Mesendoderm (in vitro differentiated cells): Measurements from ENCODE around the gene ZNF296.

ENCODE experiments used
- DNase-seq: peaks from one replicate; pipeline ENCODE4 v3.0.0; 2013
- H2AK5ac ChIP-seq: 2 replicates; pipeline ENCODE4 v1.6.1; 2013; ENCODE audit warnings: low read length, inconsistent platforms
- H2BK120ac ChIP-seq: 2 replicates; pipeline ENCODE4 v1.6.1; 2013; ENCODE audit warnings: low read depth, mild to moderate bottlenecking, low read length, moderate library complexity, mixed read lengths
- H2BK15ac ChIP-seq: replicated peaks from 2 replicates; pipeline ENCODE4 v1.6.1; 2013; ENCODE audit warnings: low read depth, mild to moderate bottlenecking, moderate library complexity
- H2BK5ac ChIP-seq: 2 replicates; pipeline ENCODE4 v1.6.1; 2013; ENCODE audit warnings: low read length, inconsistent platforms
- H3K18ac ChIP-seq: 2 replicates; pipeline ENCODE4 v1.6.1; 2013; ENCODE audit warnings: mild to moderate bottlenecking, low read length, mixed read lengths
- H3K23ac ChIP-seq: one replicate; pipeline ENCODE4 v1.6.1; 2013; ENCODE audit warnings: low read length
- H3K27ac ChIP-seq: 2 replicates; pipeline ENCODE4 v1.5.1; 2013; ENCODE audit warnings: low read depth, mild to moderate bottlenecking, inconsistent platforms, low read length, moderate library complexity
- H3K27me3 ChIP-seq: 2 replicates; pipeline ENCODE4 v1.6.1; 2013; ENCODE audit warnings: low read length, control low read depth, mild to moderate bottlenecking, inconsistent platforms; ENCODE audit not compliant: insufficient read depth, poor library complexity
- H3K36me3 ChIP-seq: 2 replicates; pipeline ENCODE4 v1.6.1; 2013; ENCODE audit warnings: low read length, inconsistent platforms; ENCODE audit not compliant: control insufficient read depth, insufficient read depth
- H3K4ac ChIP-seq: one replicate; pipeline ENCODE4 v1.6.1; 2013; ENCODE audit warnings: low read depth, mild to moderate bottlenecking, low read length, moderate library complexity
- H3K4me1 ChIP-seq: 2 replicates; pipeline ENCODE4 v1.6.1; 2013; ENCODE audit warnings: low read depth, low read length, inconsistent platforms; ENCODE audit not compliant: control insufficient read depth
- H3K4me2 ChIP-seq: 2 replicates; pipeline ENCODE4 v1.6.1; 2013; ENCODE audit warnings: low read length
- H3K4me3 ChIP-seq: 2 replicates; pipeline ENCODE4 v1.5.1; 2013; ENCODE audit warnings: mild to moderate bottlenecking, low read length
- H3K56ac ChIP-seq: one replicate; pipeline ENCODE4 v1.6.1; 2013; ENCODE audit warnings: low read length
- H3K79me1 ChIP-seq: 2 replicates; pipeline ENCODE4 v1.6.1; 2013; ENCODE audit warnings: low read length, inconsistent platforms
- H3K79me2 ChIP-seq: 2 replicates; pipeline ENCODE4 v1.6.1; 2013; ENCODE audit warnings: mild to moderate bottlenecking, low read length; ENCODE audit not compliant: control insufficient read depth, insufficient read depth
- H3K9ac ChIP-seq: 2 replicates; pipeline ENCODE4 v1.6.1; 2013; ENCODE audit warnings: low read length, inconsistent platforms
- H4K5ac ChIP-seq: one replicate; pipeline ENCODE4 v1.6.1; 2013; ENCODE audit warnings: low read length
- H4K8ac ChIP-seq: one replicate; pipeline ENCODE4 v1.6.1; 2013; ENCODE audit warnings: low read depth, mild to moderate bottlenecking, control low read depth, low read length, moderate library complexity
- WGBS: extraction: QIAGEN DNeasy Blood & Tissue Kit; methylation state at CpG from one replicate; pipeline ENCODE4 v1.1.7; 2013; ENCODE audit warnings: low lambda C conversion rate, missing lambda C conversion rate; ENCODE audit not compliant: insufficient coverage; ENCODE audit errors: extremely low coverage; 5-methylcytosine and 5-hydroxymethylcytosine counted together

Gene ZNF296

GRCh38 chr19:45071969-45072790 lies 4.1 kb downstream of the ZNF296 start:
- H2BK120ac ChIP-seq, result no peak overlapping the region
- H3K4me3 ChIP-seq, result no peak overlapping the region
- no peaks in the 10 kb centered on the region for H3K27me3 ChIP-seq
- peaks cover 2% of the 10 kb centered on the region for H3K4me1 ChIP-seq
- no peak overlapping the region for H3K4me2 ChIP-seq
- H2BK15ac ChIP-seq, result no peak overlapping the region
- no peaks in the 10 kb centered on the region for H3K79me1 ChIP-seq
- no peak overlapping the region for H3K9ac ChIP-seq
- H3K79me2 ChIP-seq, result no peaks in the 10 kb centered on the region
- H2BK5ac ChIP-seq, result no peak overlapping the region
- no peak overlapping the region for H3K56ac ChIP-seq
- peaks cover 12% of the 10 kb centered on the region for H3K36me3 ChIP-seq
- H4K8ac ChIP-seq, result no peak overlapping the region
- no peak overlapping the region for H4K5ac ChIP-seq
- no peak overlapping the region for H3K4ac ChIP-seq
- no peak overlapping the region for H3K27ac ChIP-seq
- H2AK5ac ChIP-seq, result no peak overlapping the region
- WGBS, result no CpG with 5 or more reads among the region's 34 CpGs
- no peak overlapping the region for H3K23ac ChIP-seq
- no peak for DNase-seq
- H3K18ac ChIP-seq, result no peak overlapping the region

- Histone ChIP-seq H3K4me1 (peaks cover 2% of the 10 kb centered on the region), H2BK15ac (no peak overlapping the region), H4K8ac (no peak overlapping the region), H3K79me2 (no peaks in the 10 kb centered on the region), H3K27ac (no peak overlapping the region), H3K18ac (no peak overlapping the region), H3K27me3 (no peaks in the 10 kb centered on the region), H3K23ac (no peak overlapping the region), H3K56ac (no peak overlapping the region), H2BK120ac (no peak overlapping the region), H2BK5ac (no peak overlapping the region), H3K79me1 (peaks cover 3% of the 10 kb centered on the region), H3K36me3 (peaks cover 13% of the 10 kb centered on the region), H2AK5ac (no peak overlapping the region), H3K4me2 (no peak overlapping the region), H3K4ac (no peak overlapping the region), H3K4me3 (no peak overlapping the region), H3K9ac (no peak overlapping the region), H4K5ac (no peak overlapping the region)
- no CpG with 5 or more reads among the region's 25 CpGs for WGBS
- DNase-seq, result no peak
Measured at GRCh38 chr19:45071545-45071938, 4.7 kb downstream of the ZNF296 start.

- no peak overlapping the region for H3K23ac ChIP-seq
- no peak overlapping the region for H2BK15ac ChIP-seq
- no peak overlapping the region for H3K27ac ChIP-seq
- H3K9ac ChIP-seq, result no peak overlapping the region
- H4K8ac ChIP-seq, result no peak overlapping the region
- H3K79me2 ChIP-seq, result no peaks in the 10 kb centered on the region
- H2BK120ac ChIP-seq, result no peak overlapping the region
- H3K18ac ChIP-seq, result no peak overlapping the region
- DNase-seq, result no peak
- H3K4me1 ChIP-seq, result peaks cover 2% of the 10 kb centered on the region
- no CpG with 5 or more reads among the region's 19 CpGs for WGBS
- no peak overlapping the region for H3K56ac ChIP-seq
- no peak overlapping the region for H3K4me2 ChIP-seq
- peaks cover 3% of the 10 kb centered on the region for H3K79me1 ChIP-seq
- no peak overlapping the region for H3K4me3 ChIP-seq
- no peak overlapping the region for H3K4ac ChIP-seq
- no peaks in the 10 kb centered on the region for H3K27me3 ChIP-seq
- H4K5ac ChIP-seq, result no peak overlapping the region
- no peak overlapping the region for H2BK5ac ChIP-seq
- H2AK5ac ChIP-seq, result no peak overlapping the region
- peaks cover 13% of the 10 kb centered on the region for H3K36me3 ChIP-seq
Measured at GRCh38 chr19:45070861-45071544, 5.3 kb downstream of the ZNF296 start.

- peaks cover 3% of the 10 kb centered on the region for H3K79me1 ChIP-seq
- no peaks in the 10 kb centered on the region for H3K27me3 ChIP-seq
- H2BK120ac ChIP-seq, result no peak overlapping the region
- no CpG with 5 or more reads among the region's 6 CpGs for WGBS
- no peak overlapping the region for H3K23ac ChIP-seq
- H3K4me2 ChIP-seq, result no peak overlapping the region
- no peak overlapping the region for H3K27ac ChIP-seq
- no peak overlapping the region for H3K56ac ChIP-seq
- no peak overlapping the region for H3K4ac ChIP-seq
- H2BK5ac ChIP-seq, result no peak overlapping the region
- no peak overlapping the region for H3K4me3 ChIP-seq
- DNase-seq, result no peak
- peaks cover 13% of the 10 kb centered on the region for H3K36me3 ChIP-seq
- no peak overlapping the region for H2AK5ac ChIP-seq
- H4K5ac ChIP-seq, result no peak overlapping the region
- no peak overlapping the region for H2BK15ac ChIP-seq
- no peak overlapping the region for H3K9ac ChIP-seq
- H3K18ac ChIP-seq, result no peak overlapping the region
- H3K79me2 ChIP-seq, result no peaks in the 10 kb centered on the region
- no peak overlapping the region for H4K8ac ChIP-seq
- H3K4me1 ChIP-seq, result peaks cover 2% of the 10 kb centered on the region
Measured at GRCh38 chr19:45070214-45070613, 6.1 kb downstream of the ZNF296 start.

GRCh38 chr19:45069056-45069455 lies 7.2 kb downstream of the ZNF296 start:
- Histone ChIP-seq H3K4ac (no peak overlapping the region), H2BK5ac (no peak overlapping the region), H3K27ac (no peak overlapping the region), H3K27me3 (no peaks in the 10 kb centered on the region), H3K9ac (no peak overlapping the region), H3K79me2 (no peaks in the 10 kb centered on the region), H2BK120ac (no peak overlapping the region), H3K4me1 (no peaks in the 10 kb centered on the region), H3K4me2 (no peak overlapping the region), H3K18ac (no peak overlapping the region), H3K56ac (no peak overlapping the region), H4K8ac (no peak overlapping the region), H3K23ac (no peak overlapping the region), H2BK15ac (no peak overlapping the region), H4K5ac (no peak overlapping the region), H2AK5ac (no peak overlapping the region), H3K79me1 (peaks cover 3% of the 10 kb centered on the region), H3K36me3 (peaks cover 15% of the 10 kb centered on the region), H3K4me3 (no peak overlapping the region)
- peak; percentile 71 for DNase-seq
- WGBS, result no CpG with 5 or more reads among the region's 13 CpGs
